DMS153 (cell line): ENCODE data around the gene ARHGEF33.
A peak's percentile ranks its signal among the peaks of the same experiment; 100 is the strongest.

Source experiments
- DNase-seq: peaks from one replicate; lab custom pipeline; 2025; lab: John Stamatoyannopoulos, UW

The ARHGEF33 gene

GRCh38 chr2:38889575-38889974 lies at the start of gene ARHGEF33:
TSS of gene ARHGEF33 (plus strand) at chr2:38889875. CDS start at chr2:38919448, 29,573 bp downstream.
- no peak for DNase-seq

GRCh38 chr2:38850045-38850444 lies 39.6 kb upstream of the ARHGEF33 start:
- DNase-seq = no peak

- no peak for DNase-seq
Observed at GRCh38 chr2:38856165-38856564, 33.5 kb upstream of the ARHGEF33 start.

GRCh38 chr2:38862476-38862875 lies 27.2 kb upstream of the ARHGEF33 start:
- DNase-seq = no peak

GRCh38 chr2:38863061-38863695 lies 26.5 kb upstream of the ARHGEF33 start:
- no peak for DNase-seq

GRCh38 chr2:38866773-38867443 lies 22.8 kb upstream of the ARHGEF33 start:
- no peak for DNase-seq

- no peak for DNase-seq
Observed at GRCh38 chr2:38871432-38871831, 18.2 kb upstream of the ARHGEF33 start.

- no peak for DNase-seq
Observed at GRCh38 chr2:38873763-38874162, 15.9 kb upstream of the ARHGEF33 start.

GRCh38 chr2:38875227-38875575 lies 14.5 kb upstream of the ARHGEF33 start:
- no peak for DNase-seq

GRCh38 chr2:38875576-38876367 lies 13.9 kb upstream of the ARHGEF33 start, which contains the start of the genes DHX57 and MORN2:
TSS of gene DHX57 (minus strand) at chr2:38875934. CDS start at chr2:38868405, 7,529 bp downstream.
TSS of gene MORN2 (plus strand) at chr2:38875976.
- DNase-seq = peak; percentile 68

GRCh38 chr2:38876407-38876806 lies 13.3 kb upstream of the ARHGEF33 start:
- no peak for DNase-seq

- DNase-seq = no peak
Observed at GRCh38 chr2:38886063-38886462, 3.6 kb upstream of the ARHGEF33 start.

GRCh38 chr2:38887347-38887746 lies 2.3 kb upstream of the ARHGEF33 start:
- no peak for DNase-seq

- no peak for DNase-seq
Observed at GRCh38 chr2:38887902-38888554, 1.6 kb upstream of the ARHGEF33 start.

GRCh38 chr2:38889045-38889444 lies 630 bp upstream of the ARHGEF33 start:
- no peak for DNase-seq

GRCh38 chr2:38892819-38893218 lies 3.1 kb downstream of the ARHGEF33 start:
- DNase-seq = no peak

- DNase-seq = no peak
Observed at GRCh38 chr2:38898256-38898655, 8.6 kb downstream of the ARHGEF33 start.

- no peak for DNase-seq
Observed at GRCh38 chr2:38900726-38901125, 11.1 kb downstream of the ARHGEF33 start.

GRCh38 chr2:38905251-38905650 lies 15.6 kb downstream of the ARHGEF33 start:
- no peak for DNase-seq

- DNase-seq = no peak
Observed at GRCh38 chr2:38907242-38907641, 17.6 kb downstream of the ARHGEF33 start.

GRCh38 chr2:38907743-38908562 lies 18.3 kb downstream of the ARHGEF33 start:
- DNase-seq = no peak
